Measurements from ENCODE around the gene SIRT2.
"Not testable (repeated sequence)": the region's sequence is repeated elsewhere in the genome, so short reads cannot be mapped to it uniquely, and the experiment has no call there.

The SIRT2 gene

GRCh38 chr19:38833092-38833425 lies 66.4 kb downstream of the SIRT2 start:
- H2AFZ ChIP-seq (ENCODE audit: low read depth, low read length, severe bottlenecking) = no peak overlapping the region
- no peaks in the 10 kb centered on the region for H3K27me3 ChIP-seq (ENCODE audit: low read length)
- no peaks in the 10 kb centered on the region for H3K9me3 ChIP-seq (ENCODE audit: insufficient read depth, low read length)
- no peak overlapping the region for H3K4me2 ChIP-seq (ENCODE audit: low read depth, low read length, poor library complexity, severe bottlenecking)
- peaks cover 11% of the 10 kb centered on the region; the same call in 1 of the 2 replicates for H3K79me2 ChIP-seq (ENCODE audit: insufficient read depth, low read length)
- peak overlapping the region; percentile 43 for H3K27ac ChIP-seq (ENCODE audit: low read depth, low read length)
- peaks cover 4% of the 10 kb centered on the region; the same call in 1 of the 2 replicates for H3K36me3 ChIP-seq (ENCODE audit: low read length)
- H4K20me1 ChIP-seq (ENCODE audit: low read depth, low read length) = no peaks in the 10 kb centered on the region; the same call in 1 of the 2 replicates
- no peaks in the 10 kb centered on the region for H3K9me2 ChIP-seq (replicated peaks; ENCODE audit: insufficient read depth, low read length)
- H3F3A ChIP-seq (ENCODE audit: insufficient read depth) = peaks cover 50% of the 10 kb centered on the region
- no peak overlapping the region for H3K9ac ChIP-seq (ENCODE audit: low read length)
- no peak for TF ChIP-seq CTCF (IDR thresholded peaks at IDR 0.05; ENCODE audit: insufficient read depth, low read length, poor library complexity, severe bottlenecking)
- no peak for TF ChIP-seq EZH2phosphoT487 (conservative IDR thresholded peaks at IDR 0.05; ENCODE audit: low read length)
- no peak overlapping the region for H3K4me3 ChIP-seq (ENCODE audit: insufficient read depth, low read length, poor library complexity, severe bottlenecking)

GRCh38 chr19:38831142-38831605 lies 68.2 kb downstream of the SIRT2 start:
- peak overlapping the region; percentile 84 for H3K9ac ChIP-seq (ENCODE audit: low read length)
- no peaks in the 10 kb centered on the region for H3K9me2 ChIP-seq (replicated peaks; ENCODE audit: insufficient read depth, low read length)
- no peaks in the 10 kb centered on the region for H3K36me3 ChIP-seq (ENCODE audit: low read length)
- TF ChIP-seq EZH2phosphoT487 (conservative IDR thresholded peaks at IDR 0.05; ENCODE audit: low read length) (no peak), CTCF (IDR thresholded peaks at IDR 0.05; ENCODE audit: insufficient read depth, low read length, poor library complexity, severe bottlenecking) (no peak)
- no peaks in the 10 kb centered on the region for H3K9me3 ChIP-seq (ENCODE audit: insufficient read depth, low read length)
- H3K4me2 ChIP-seq (ENCODE audit: low read depth, low read length, poor library complexity, severe bottlenecking) = peak overlapping the region; percentile 65
- H3K4me3 ChIP-seq (ENCODE audit: insufficient read depth, low read length, poor library complexity, severe bottlenecking) = peak overlapping the region; percentile 69
- H3F3A ChIP-seq (ENCODE audit: insufficient read depth) = peaks cover 31% of the 10 kb centered on the region
- H4K20me1 ChIP-seq (ENCODE audit: low read depth, low read length) = no peaks in the 10 kb centered on the region
- peak overlapping the region; percentile 87 for H2AFZ ChIP-seq (ENCODE audit: low read depth, low read length, severe bottlenecking)
- peaks cover 11% of the 10 kb centered on the region; the same call in 1 of the 2 replicates for H3K79me2 ChIP-seq (ENCODE audit: insufficient read depth, low read length)
- H3K27ac ChIP-seq (ENCODE audit: low read depth, low read length) = peak overlapping the region; percentile 63
- no peaks in the 10 kb centered on the region for H3K27me3 ChIP-seq (ENCODE audit: low read length)

GRCh38 chr19:38830039-38830733 lies 69.2 kb downstream of the SIRT2 start:
- Histone ChIP-seq H2AFZ (ENCODE audit: low read depth, low read length, severe bottlenecking) (no peak overlapping the region), H3K9me2 (replicated peaks; ENCODE audit: insufficient read depth, low read length) (no peaks in the 10 kb centered on the region), H3K4me3 (ENCODE audit: insufficient read depth, low read length, poor library complexity, severe bottlenecking) (peak overlapping the region; percentile 69), H3K4me2 (ENCODE audit: low read depth, low read length, poor library complexity, severe bottlenecking) (peak overlapping the region; percentile 65), H3K27me3 (ENCODE audit: low read length) (no peaks in the 10 kb centered on the region), H3K27ac (ENCODE audit: low read depth, low read length) (no peak overlapping the region), H3K79me2 (ENCODE audit: insufficient read depth, low read length) (peaks cover 11% of the 10 kb centered on the region; the same call in 1 of the 2 replicates), H3K36me3 (ENCODE audit: low read length) (no peaks in the 10 kb centered on the region), H3K9ac (ENCODE audit: low read length) (peak overlapping the region; percentile 84), H3K9me3 (ENCODE audit: insufficient read depth, low read length) (no peaks in the 10 kb centered on the region), H4K20me1 (ENCODE audit: low read depth, low read length) (no peaks in the 10 kb centered on the region), H3F3A (ENCODE audit: insufficient read depth) (peaks cover 21% of the 10 kb centered on the region)
- TF ChIP-seq EZH2phosphoT487 (conservative IDR thresholded peaks at IDR 0.05; ENCODE audit: low read length) (no peak), CTCF (IDR thresholded peaks at IDR 0.05; ENCODE audit: insufficient read depth, low read length, poor library complexity, severe bottlenecking) (no peak)

DNA sequence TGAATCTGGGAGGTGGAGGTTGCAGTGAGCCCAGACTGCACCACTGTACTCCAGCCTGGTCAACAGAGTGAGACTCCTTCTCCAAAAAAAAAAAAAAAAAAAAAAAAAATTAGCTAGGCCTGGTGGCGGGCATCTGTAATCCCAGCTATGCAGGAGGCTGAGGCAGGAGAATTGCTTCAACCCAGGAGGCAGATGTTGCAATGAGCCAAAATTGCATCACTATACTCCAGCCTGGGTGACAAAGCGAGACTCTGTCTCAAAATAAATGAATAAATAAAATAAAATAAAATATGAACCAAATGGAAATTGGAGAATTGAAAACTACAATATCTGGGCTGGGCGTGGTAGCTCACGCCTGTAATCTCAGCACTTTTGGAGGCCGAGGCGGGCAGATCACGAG lies 70.2 kb downstream of the SIRT2 start:
- not testable (repeated sequence) for H3K4me2 ChIP-seq (ENCODE audit: low read depth, low read length, poor library complexity, severe bottlenecking); H3K36me3 ChIP-seq (ENCODE audit: low read length); H3K27me3 ChIP-seq (ENCODE audit: low read length); H3K27ac ChIP-seq (ENCODE audit: low read depth, low read length); H2AFZ ChIP-seq (ENCODE audit: low read depth, low read length, severe bottlenecking); H4K20me1 ChIP-seq (ENCODE audit: low read depth, low read length); H3K4me3 ChIP-seq (ENCODE audit: insufficient read depth, low read length, poor library complexity, severe bottlenecking); H3K9ac ChIP-seq (ENCODE audit: low read length); H3K9me2 ChIP-seq (replicated peaks; ENCODE audit: insufficient read depth, low read length); H3K9me3 ChIP-seq (ENCODE audit: insufficient read depth, low read length)
- Histone ChIP-seq H3F3A (ENCODE audit: insufficient read depth) (peaks cover 12% of the 10 kb centered on the region), H3K79me2 (ENCODE audit: insufficient read depth, low read length) (peaks cover 11% of the 10 kb centered on the region; the same call in 1 of the 2 replicates)
